Stimulated activated CD4-positive, alpha-beta T cell treated with anti-CD3 and anti-CD28 coated beads, Interleukin-1b, Interleukin-23, amount 100 ng/mL, for 48 hours (primary cell): ENCODE results near the gene GDPD4.

Source experiments
- DNase-seq: peaks from one replicate; pipeline ENCODE4 v3.0.0-alpha.2; 2020

Gene GDPD4

DNA sequence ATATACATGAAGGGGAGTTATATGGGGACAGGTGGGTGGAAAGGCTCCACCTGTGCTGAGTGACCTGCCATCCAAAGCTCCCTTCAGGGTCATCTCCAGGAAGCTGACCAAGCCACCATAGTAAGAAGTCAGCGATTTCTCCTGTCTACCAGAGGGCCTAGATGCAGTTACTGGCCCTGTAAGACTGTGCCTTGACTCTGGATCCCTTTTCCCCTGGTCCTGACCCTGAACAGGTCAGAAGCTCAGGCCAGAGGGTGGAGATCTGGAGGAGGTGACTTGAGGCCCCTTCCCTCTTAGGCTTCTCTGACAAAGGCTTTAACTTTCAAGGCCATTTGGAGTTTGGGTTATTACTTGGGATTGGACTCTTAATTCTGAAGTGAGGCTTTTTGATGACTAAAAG is 69.7 kb downstream of the GDPD4 start:
- DNase-seq, result no peak

- DNase-seq, result no peak
These were observed 70.4 kb downstream of the GDPD4 start for GRCh38 chr11:77230878-77231605.

DNA sequence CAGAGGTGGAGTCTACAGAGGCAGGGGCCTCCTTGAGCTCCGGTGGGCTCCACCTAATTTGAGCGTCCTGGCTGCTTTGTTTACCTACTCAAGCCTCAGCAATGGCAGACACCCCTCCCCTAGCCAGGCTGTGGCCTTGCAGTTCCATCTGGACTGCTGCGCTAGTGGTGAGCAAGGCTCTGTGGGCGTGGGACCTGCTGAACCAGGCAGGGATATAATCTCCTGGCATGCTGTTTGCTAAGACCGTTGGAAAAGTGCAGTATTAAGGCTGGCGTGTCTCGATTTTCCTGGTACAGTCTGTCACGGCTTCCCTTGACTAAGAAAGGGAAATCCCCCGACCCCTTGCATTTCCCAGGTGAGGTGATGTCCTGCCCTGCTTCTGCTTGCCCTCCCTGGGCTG is 77.7 kb downstream of the GDPD4 start:
- no peak for DNase-seq

- no peak for DNase-seq
These were observed 84.3 kb downstream of the GDPD4 start for GRCh38 chr11:77217156-77217555.

GRCh38 chr11:77215106-77215505 is 86.4 kb downstream of the GDPD4 start:
- DNase-seq, result no peak

- no peak for DNase-seq
These were observed 86.9 kb downstream of the GDPD4 start for GRCh38 chr11:77214557-77214956.

DNA sequence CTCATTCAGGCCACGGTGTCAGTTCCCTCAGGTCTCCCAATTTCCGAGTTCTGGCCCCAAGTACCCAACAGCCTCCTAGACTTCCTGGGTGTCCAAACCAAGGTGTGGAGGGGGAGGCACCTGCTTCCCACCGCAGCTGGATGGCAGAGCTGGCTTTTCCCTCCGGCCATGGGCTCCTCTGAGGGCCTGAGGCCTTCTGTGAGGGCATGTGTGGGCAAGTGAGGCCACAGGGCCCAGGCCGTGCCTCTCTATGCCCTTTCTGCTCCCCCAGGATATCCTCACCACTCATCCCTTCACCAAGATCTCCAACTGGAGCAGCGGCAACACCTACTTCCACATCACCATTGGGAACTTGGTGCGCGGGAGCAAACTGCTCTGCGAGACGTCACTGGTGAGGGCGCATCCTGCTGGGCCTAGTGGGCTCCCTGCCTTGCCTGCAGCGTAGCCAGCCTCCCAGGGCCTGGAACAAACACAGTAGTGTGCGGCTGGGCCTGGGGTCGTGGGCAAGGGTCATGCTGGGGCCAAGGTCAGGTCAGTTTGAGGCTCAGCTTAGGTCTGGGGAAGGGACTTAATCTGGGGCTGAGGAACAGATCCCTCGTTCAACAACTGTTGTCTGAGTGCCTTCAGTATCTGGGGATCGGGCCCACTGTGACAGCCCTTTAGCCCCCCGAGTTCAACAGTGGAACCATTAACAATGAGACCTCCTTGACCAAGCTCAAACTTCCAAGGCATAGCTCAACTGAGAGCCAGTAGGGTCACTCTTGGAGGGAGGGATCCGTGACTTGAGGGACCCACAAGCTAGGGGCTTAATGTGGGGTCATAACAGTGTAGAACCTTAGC is 87.7 kb downstream of the GDPD4 start:
- no peak for DNase-seq

- no peak for DNase-seq
These were observed 88.4 kb downstream of the GDPD4 start for GRCh38 chr11:77213029-77213579.

DNA sequence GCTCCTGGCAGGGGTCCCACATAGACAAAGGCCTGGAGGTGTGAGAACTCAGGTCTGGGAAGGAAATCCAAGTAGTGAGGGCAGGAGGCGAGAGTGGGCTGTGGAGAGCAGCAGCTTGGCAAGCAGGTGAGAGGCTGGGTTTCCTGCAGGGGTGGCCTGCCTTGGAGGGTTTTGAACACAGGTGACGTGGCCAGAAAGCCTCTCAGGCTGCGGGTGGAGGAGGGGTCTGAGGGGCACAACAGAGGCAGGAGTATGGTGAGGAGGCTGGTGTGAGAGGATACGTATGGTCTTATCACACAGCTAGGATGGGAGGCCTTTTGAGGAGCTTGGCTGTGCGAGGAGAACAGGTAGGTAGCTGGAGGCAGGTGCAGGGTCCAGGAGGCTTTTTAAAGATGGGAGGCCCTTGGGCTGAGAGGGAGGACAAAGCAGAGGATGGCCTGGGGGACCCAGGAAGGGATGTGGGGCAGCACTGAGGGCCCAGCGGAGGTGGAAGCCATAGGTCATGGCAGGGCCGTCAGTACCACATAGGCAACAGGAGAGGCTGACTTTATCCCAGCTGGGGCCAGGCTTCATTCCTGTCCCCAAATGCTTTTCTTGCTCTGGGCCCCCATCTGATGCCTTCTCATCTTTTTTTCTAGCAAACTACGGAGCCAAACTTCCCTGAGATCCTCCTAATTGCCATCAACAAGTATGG is 89.0 kb downstream of the GDPD4 start:
- DNase-seq, result no peak

DNA sequence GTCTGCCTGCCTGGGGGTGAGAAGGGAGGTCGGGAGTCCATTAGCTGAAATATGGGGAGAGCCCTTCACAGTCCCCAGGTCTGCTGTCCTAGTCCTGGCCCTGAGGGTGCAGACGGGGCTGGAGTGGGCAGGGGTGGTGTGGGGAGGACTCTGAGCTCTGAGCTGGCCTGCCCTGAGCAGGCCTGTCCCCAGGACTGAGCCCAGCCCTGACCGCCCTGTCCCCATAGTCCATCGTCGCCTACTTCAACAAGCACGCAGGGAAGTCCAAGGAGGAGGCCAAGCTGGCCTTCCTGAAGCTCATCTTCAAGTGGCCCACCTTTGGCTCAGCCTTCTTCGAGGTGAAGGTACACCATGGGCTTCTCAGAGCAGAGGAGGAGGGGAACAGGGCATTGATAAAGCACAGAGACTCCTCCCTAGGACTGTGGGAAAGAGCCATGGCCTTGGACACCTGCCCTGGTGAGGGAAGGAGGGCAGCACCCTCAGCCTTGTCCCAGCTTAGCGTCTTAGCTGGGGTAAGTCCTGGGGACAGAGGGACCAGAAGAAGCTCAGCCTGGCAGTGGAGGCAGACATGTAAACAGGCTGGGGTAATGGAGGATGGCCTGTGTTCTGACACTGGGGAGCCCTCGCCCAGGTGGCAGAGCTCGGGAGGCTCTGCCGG is 89.8 kb downstream of the GDPD4 start:
- DNase-seq, result no peak

GRCh38 chr11:77211040-77211451 is 90.4 kb downstream of the GDPD4 start:
- no peak for DNase-seq

DNA sequence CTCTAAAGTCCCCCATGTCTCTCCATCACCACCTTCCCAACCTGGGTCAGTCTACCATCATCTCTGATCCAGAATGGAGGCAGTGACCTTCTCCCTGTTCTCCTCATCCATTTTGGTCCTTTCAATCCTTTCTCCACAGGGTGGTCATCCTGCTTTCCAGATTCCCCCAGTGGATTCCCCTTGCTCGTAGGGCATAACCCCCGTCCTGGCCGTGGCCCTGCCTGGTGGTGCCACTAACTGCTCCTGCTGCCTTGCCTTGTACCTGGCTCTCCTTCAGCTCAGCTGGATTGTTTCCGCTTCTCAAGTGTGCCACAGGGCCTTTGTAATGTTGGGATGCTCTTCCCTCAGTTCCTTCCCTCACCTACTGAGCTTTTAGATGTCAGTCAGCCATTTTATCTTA is 91.8 kb downstream of the GDPD4 start:
- DNase-seq, result no peak

GRCh38 chr11:77208535-77208934 is 93.0 kb downstream of the GDPD4 start:
- no peak for DNase-seq

GRCh38 chr11:77207618-77208313 is 93.7 kb downstream of the GDPD4 start:
- no peak for DNase-seq

- no peak for DNase-seq
These were observed 94.4 kb downstream of the GDPD4 start for GRCh38 chr11:77207019-77207485.

GRCh38 chr11:77206264-77207018 is 95.0 kb downstream of the GDPD4 start:
- no peak for DNase-seq

- no peak for DNase-seq
These were observed 95.8 kb downstream of the GDPD4 start for GRCh38 chr11:77205467-77206263.

- no peak for DNase-seq
These were observed 96.6 kb downstream of the GDPD4 start for GRCh38 chr11:77204754-77205466.

GRCh38 chr11:77203901-77204753 is 97.4 kb downstream of the GDPD4 start:
- DNase-seq, result no peak
